Stimulated activated CD4-positive, alpha-beta T cell treated with anti-CD3 and anti-CD28 coated beads, TNF-alpha, amount 100 ng/mL, for 24 hours (primary cell): Measurements from ENCODE around the gene WDR1.

Experiments
- DNase-seq, 3 experiments: peaks; one replicate each; pipeline ENCODE4 v3.0.0-alpha.2; 2020; ENCODE audit warnings: low read depth in 3 of 3

Gene WDR1, protein sequence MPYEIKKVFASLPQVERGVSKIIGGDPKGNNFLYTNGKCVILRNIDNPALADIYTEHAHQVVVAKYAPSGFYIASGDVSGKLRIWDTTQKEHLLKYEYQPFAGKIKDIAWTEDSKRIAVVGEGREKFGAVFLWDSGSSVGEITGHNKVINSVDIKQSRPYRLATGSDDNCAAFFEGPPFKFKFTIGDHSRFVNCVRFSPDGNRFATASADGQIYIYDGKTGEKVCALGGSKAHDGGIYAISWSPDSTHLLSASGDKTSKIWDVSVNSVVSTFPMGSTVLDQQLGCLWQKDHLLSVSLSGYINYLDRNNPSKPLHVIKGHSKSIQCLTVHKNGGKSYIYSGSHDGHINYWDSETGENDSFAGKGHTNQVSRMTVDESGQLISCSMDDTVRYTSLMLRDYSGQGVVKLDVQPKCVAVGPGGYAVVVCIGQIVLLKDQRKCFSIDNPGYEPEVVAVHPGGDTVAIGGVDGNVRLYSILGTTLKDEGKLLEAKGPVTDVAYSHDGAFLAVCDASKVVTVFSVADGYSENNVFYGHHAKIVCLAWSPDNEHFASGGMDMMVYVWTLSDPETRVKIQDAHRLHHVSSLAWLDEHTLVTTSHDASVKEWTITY

DNA sequence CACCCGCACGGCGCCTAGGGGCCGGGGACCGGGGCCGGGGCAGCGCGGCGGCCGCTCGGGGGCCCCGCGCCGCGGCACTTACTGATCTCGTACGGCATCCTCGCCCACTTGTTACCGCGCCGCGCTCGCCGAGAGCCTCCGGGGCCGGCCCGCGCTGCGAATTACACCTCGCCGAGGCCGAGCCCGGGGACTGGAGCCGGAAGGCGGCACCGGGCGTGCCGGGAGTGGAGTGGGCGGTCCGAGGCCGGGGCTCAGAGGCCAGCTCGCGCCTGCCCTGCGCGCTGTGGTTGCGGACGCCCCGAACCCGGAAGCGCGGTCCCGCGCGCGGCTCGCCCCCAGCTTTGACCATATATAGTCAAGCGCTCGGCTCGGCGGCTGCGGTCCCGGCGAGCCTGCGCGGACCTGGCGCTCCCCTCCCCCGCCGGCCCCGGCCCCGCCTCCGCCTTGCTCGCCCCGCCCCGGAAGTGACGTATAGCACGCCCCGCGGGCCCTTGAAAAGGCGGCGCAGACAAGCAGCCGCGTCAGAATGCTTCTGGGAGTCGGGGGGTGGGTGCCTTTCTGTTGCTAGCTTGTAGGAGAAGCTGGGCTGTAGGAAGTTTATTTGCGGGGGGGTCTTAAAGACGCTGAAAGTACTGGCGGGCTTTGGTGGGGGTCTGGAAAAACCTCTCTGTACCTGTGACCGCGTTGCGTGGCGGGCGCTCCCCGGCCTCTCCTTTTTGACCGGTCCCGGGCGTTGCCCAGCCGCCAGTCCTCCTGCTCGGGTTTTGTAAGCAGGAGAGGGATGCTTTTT lies at the start of gene WDR1:
Gene WDR1, minus strand, starts transcription at position 231 of the 790 bp plus-strand sequence. Its CDS starts 133 bp downstream, at position 98.
- peak; percentile 79 to 92 (median 88) for DNase-seq

DNA sequence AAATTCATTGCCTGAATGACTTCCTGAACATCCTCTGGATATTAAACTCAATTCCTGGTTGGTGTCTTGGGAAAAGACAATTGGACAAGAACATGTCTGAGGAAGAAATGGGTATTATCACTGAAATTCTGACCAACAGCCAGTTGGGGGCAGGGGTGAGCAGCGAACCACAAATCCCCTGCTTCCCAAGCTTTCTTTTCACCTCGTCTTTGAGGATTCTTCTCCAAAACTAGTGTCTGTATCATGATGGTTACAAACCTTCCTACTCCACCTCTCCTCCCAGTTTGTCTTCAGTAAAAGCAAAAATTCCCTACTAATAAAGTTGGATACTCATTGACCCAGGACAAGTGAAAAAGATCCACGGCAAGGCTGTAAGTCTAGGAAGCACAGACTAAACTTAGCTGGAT lies 48.3 kb upstream of the WDR1 start:
- DNase-seq, result no peak

- DNase-seq, result no peak
These were observed 46.7 kb upstream of the WDR1 start for GRCh38 chr4:10163296-10163695.

DNA sequence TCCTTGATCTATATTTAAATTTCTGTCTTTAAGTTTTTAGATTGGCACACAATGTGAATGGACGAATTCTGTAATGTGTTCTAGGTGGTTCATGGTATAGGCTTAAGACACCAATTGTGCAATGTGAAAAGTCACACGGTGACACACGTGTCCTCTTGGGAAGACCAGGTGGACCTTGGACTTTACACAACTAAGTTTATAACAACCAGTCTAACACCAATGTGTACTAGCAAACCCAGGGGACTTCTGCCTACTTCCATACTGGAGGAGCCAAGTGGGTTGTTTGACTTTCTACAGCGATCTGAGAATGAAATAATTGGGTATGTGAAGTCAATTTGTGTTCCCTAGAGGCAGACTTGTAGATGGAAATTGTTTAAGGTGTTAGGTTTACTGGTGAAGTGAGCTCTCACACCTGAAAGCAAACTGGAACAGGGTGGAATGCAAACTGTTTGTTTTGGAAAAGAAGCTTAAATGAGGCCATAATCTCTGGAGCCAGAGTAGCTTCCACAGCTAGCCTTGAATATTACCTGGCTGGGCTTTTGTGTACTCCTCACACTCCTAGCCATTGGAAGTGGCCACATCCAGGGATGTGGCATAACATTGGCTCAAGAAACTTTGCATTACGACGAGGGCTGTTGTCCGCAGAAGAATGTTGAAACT lies 45.9 kb upstream of the WDR1 start:
- DNase-seq, result no peak

DNA sequence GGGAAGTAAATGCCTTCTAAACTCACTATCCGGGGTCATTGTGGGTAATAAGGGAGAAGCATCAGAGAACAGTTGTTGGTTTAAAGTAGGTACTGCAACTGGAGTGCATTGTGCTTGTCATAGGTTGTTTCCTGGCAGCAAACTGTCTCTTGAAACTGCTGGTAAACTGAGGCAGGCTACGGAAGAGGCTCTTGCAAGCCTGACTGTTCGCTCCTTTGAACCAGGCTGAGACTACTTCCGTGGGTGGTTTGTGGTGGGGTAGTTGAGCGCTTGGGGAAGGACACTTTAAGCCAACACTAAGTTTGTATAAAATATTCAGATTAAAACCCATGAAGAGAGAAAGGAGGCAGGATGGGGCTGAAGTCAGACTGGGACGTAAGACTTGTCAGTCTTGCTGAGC lies 45.2 kb upstream of the WDR1 start:
- DNase-seq, result no peak

- DNase-seq, result no peak
These were observed 44.5 kb upstream of the WDR1 start for GRCh38 chr4:10161146-10161545.

- DNase-seq, result no peak
These were observed 43.8 kb upstream of the WDR1 start for GRCh38 chr4:10160281-10160856.

GRCh38 chr4:10159671-10160070 lies 43.1 kb upstream of the WDR1 start:
- DNase-seq, result no peak

DNA sequence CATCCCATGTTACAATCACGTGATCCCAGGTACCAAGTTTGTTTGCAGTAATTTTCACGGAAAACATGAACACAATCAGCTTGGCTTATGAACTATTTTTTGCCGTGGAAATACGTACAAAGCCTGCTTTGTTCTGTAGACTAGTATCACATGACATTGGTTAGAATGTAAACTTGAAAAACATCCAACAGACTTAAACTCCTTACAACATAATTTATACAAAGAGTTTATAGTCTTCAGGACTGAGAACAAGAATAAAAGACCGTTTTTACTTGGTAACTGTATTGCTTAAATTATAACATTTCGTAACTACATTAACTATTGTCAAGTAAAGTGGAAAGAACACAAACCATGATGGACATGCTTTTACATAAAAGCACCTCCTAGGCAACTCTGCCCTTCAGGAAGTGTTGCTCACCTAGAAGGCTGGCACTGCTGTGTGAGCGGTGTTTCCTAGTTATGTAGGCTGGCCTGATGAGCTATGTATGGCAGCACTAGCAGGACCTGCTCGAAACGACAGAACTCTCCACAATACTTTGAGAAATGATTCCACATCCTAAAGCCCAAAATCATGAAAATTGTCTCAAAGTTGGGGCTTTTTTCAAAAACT lies 41.8 kb upstream of the WDR1 start:
- DNase-seq, result no peak

GRCh38 chr4:10157478-10158332 lies 41.1 kb upstream of the WDR1 start:
- peak; percentile 14 to 21 (median 20) for DNase-seq

DNA sequence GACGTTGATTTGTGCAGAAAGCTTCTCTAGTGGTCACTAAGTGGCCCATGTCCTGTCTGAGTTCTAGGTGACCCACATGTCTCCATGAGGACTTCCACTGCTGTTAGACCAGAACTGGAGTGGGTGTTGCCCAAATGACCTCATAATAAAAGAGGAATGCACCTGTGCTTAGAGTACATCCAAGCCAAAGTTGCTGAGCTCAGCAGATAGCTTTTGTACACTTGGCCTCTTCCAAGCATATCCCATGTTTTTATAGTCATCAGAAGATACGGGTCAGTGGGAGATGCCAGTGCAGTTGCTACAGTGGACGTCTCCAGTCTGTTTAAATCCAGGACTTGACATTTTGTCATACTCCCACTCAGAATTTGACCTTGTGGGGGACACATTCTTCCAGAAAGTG lies 37.6 kb upstream of the WDR1 start:
- DNase-seq, result no peak

DNA sequence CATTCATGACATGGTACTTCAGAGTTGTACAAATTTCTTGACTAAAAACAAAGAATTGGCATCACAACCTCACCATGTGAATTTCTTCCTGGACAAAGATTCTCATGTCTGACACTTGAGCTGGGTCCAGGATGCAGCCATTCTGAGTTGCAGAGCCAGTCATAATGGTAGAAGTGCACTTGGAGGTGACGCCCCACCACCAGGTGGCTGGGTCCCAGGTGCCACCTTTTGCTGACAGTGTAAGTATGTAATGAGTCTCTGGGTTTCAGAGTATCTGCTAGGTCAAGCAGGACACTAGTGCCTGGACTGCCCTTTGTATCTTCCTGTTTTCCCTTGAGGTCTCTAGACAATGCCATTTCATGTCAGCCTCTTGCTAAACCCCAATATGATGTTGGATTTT lies 36.6 kb upstream of the WDR1 start:
- DNase-seq, result no peak

DNA sequence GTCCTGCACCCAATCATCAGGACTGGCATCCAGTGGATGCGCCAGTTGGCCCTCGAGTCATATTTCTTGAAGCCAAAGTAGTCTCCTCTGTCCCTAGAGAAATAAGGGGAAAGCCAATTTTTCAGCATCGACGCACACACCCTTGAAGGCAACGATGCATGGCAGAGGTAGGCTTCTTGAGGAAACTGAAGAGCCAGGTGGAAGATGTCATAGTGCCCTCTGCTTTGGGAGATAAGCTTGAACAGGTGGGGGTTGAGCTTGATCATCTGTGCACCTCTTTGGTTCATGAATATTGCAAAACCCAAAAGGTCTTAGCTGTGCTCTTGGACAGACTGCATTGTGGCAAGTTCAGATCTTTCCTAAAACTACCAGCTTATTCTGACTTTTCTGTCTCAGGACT lies 34.6 kb upstream of the WDR1 start:
- DNase-seq, result no peak

GRCh38 chr4:10144966-10145365 lies 28.4 kb upstream of the WDR1 start:
- no peak for DNase-seq

DNA sequence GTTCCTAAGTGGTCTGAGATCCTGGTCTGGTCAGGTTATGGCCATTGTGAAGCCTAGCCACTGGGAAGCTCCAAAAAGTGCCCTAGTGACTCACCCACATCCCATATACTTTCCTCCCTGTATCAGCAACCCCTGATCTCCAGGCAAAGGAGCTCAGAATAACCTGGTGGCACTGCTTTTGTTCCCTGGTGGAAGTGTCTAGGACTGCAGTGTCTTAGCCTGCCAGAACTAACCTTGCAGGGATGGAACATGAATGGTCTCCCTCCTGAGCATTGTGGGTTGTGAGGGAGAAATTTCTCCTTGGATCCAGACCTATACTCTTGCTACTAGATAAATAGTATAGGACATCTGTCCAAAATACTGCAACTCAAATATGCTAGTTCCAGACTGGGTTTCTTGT lies 27.9 kb upstream of the WDR1 start:
- DNase-seq, result no peak

GRCh38 chr4:10143171-10143570 lies 26.6 kb upstream of the WDR1 start:
- no peak for DNase-seq

DNA sequence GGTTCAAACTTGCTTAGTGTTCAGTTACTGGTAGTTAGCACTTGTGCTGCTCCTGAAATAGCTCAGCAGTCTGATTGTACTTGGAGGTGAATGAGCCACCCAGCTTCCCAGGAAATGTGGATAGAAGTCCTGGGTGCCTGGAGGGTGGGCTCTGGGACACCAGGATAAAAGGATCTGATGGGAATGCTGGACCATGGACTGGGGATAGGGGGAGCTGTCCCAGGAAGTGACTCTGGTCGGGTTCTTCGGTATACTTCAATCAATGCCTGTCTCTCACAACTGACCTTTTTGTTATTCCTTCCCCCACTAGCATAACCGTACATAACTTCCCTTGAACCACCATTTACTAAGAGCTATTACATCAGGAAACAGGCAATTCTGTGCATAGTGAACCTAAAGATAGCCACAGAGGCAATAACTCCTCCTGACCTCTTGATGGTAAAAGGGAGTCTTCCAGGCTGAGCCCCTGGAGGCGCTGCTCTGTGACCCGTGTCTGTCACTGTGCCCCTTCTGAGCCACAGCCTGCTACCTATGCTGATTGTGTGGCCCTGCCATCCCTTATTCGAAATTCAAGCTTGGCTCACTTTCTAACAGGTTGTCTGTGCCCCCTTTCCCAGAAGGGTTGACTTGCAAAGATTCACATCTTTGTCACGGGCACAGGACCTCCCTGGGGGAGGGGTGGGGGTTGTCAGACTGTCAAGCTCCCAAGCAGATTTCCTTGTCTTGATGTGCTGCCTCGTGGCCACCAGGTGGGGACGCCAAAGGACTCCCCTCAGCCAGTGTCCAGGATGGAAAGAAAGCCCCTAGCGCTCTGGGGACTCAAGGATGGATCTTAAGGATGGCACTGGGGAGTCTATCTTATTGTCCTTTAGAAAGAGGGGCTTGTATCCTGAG lies 24.5 kb upstream of the WDR1 start:
- DNase-seq, result no peak

DNA sequence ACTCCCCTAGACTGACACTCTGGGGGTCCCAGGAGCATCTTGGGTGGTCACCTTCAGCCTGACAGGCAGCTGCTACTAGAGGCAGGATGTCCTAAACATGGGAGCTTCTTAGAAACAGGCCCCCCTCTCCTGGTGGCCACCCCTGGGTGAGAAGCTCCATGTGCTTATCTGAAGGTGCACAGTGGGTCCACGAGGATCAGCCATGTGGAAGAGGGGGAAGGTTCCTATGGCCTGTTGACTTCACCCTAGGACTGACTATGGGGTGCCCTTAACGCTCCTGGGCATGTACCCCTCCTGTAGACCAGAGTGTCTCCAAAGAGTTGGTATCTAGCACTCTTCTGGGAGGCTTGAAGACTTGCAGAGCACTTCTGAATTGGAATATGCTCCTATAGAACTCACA lies 22.9 kb upstream of the WDR1 start:
- DNase-seq, result no peak

- DNase-seq, result no peak
These were observed 18.7 kb upstream of the WDR1 start for GRCh38 chr4:10135260-10135659.
